ENCODE results near the gene CASP5.
"Not testable (repeated sequence)": the region's sequence is repeated elsewhere in the genome, so short reads cannot be mapped to it uniquely, and the experiment has no call there.

CASP5 gene

DNA sequence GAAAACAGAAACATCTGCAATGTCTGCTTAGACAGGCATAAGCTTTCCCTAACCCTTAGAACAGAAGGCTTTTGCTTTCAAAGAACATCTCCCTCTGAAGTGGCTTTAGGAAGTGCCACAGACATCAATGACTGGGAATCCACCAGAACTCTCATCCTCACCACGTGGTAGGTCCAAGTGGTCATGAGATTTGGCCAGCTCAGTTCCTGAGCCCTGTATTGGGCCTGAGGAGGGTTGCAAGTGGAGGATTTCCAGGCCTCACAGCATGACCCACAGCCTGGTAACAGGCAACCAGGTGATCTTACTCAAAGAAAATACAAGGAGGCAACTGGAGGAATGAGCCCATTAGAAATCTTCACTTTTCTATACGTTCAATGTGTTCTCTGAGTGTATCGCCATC, 10.4 kb upstream of the CASP5 start:
- DNase-seq: no peak

DNA sequence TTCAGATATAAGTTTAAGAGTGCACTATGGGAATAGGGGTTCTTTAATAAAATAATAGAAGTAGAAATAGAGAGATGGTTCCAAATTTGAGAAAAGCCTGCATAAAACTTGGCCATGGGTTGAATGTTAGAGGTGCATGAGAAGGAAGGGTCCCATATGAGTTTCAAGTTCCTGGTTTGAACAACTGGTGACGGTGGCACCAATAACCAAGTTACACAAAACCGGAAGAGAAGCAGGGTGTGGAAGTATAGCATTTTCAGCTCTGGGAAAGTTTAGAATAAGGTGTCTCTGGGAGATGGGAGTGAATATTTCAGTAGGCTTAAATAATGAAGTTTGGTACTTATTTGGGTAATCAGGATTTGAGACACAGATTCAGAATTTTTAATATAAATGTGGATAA, 9.5 kb upstream of the CASP5 start:
- no peak for DNase-seq

DNA sequence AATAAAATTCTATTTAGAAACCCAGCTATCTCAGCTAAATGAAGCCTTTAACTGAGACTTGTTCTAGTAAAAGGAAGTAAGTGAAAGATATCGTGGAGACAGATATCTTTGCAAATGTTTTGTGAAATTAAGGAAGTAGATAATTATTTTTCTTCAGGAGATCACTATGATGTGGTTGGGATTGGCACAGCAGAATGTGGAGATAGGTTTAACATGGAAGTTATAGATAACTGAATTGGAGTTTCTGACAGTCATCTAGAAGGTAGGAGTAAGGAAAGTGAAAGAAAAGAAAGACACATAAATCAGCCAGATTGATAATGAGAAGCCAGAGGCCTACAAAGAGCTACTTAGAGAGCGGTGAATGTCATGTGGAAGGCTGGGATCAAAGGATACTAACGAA, 4.7 kb upstream of the CASP5 start:
- DNase-seq: no peak

DNA sequence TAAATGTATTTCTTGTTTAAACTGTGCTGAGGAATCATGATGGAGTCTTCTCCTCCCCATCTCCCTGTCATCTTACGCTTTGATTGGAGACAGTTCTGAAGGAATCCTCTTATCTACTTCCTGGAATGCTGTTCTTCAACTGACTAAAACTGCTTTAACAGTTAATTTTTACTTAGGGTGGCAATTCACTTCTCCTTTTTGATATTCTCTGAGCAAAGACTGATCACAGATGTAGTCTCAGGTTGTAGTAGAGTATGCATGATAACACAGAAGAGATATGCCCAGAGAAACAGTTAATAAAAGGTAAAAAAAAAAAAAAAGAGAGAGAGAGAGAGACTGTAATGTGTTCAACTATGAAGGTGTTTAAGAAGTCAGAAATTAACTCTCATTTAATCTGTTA, 1.4 kb upstream of the CASP5 start:
- no peak for DNase-seq

DNA sequence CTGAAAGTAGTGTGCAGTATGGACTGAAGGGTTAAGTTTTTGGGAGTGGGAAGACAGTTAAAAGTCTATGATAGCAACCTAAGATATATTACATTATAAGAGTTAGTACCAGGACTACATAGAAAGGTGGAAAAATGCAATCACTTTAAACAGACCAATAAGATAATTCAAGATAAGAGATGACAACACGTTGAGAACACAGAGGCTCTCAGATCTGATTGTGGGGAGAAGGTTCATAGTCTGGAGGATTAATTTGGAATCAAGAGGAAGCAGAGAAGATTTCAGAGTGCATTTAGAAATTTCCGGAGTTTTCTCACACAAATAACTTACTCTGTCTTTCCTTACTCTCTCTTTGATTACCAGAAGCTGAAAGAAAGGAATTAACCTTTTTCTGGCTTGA, 441 bp downstream of the CASP5 start:
- DNase-seq: no peak

- no peak for DNase-seq
Measured at GRCh38 chr11:105007463-105007862, 15.5 kb downstream of the CASP5 start.

GRCh38 chr11:105005451-105005845, 17.5 kb downstream of the CASP5 start:
- no peak for DNase-seq

DNA sequence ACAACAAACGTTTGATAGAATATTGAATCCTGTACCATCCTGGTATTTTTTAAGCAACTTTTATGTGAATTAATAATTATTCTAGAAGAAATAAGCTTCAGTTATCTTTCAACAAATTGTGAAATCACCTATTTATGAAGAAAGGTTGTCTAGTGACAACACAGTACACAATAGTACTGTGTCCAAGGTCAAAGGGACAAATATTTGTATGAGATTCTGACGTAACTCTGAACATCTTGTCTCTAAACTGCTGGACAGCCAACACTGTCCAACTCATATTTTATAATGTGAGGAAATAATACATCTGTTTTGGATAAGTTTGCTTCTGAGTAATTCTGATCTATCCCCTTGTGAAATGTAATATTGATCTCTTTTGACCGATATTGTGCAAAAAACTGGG, 18.9 kb downstream of the CASP5 start:
- DNase-seq: no peak

GRCh38 chr11:105003151-105003550, 19.8 kb downstream of the CASP5 start:
- no peak for DNase-seq

GRCh38 chr11:105000797-105001196, 22.2 kb downstream of the CASP5 start:
- DNase-seq: peak; percentile 57

DNA sequence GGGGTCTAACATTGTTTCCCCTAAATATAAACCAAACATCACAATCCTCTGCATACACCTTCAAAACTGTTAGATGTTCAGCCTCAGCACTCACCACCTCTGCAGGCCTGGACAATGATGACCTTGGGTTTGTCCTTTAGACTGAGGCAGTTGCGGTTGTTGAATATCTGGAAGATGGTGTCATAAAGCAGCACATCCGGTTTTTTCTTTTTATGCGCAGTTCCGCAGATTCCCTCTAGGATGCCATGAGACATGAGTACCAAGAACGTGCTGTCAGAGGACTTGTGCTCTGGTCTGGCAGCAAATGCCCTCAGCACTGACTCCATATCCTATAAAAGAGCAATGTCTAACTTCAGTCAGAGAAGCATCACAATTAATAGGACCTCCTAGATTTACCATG, 22.8 kb downstream of the CASP5 start:
- no peak for DNase-seq

DNA sequence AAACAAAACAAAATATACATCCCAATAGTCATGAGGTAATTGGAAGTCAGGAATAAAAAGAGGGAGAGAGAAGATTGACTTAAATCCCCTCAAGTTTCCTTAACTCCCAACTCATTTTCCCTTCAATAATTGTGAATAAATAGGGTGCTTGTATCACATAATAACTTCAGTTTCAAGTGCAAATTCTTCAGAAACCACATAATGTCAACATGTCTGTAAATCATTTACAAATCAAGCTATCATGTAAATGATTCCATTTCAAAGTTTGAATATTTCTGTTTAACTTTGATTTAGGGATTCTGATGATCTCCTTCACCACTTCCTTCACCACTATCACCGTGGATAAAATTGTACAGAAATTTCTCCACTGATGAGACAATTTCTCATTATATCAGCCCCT, 23.2 kb downstream of the CASP5 start:
- no peak for DNase-seq

DNA sequence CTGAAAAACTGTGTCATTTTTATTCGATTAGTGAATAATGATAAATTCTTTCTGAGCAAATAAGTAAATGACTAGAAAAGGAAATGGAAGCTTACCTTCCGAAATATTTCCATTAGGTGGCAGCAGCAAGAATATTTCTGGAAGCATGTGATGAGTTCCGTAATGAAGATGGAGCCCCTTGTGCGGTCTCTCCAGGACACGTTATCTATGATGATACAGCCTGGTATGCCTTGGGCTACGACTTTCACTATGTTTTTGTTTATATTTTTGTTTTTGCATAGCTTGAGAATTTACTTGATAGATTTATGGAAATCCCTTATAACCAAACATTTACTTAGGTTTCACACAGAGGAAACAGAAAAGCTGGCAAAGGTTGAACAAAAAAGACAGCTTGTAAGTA, 25.7 kb downstream of the CASP5 start:
- no peak for DNase-seq

DNA sequence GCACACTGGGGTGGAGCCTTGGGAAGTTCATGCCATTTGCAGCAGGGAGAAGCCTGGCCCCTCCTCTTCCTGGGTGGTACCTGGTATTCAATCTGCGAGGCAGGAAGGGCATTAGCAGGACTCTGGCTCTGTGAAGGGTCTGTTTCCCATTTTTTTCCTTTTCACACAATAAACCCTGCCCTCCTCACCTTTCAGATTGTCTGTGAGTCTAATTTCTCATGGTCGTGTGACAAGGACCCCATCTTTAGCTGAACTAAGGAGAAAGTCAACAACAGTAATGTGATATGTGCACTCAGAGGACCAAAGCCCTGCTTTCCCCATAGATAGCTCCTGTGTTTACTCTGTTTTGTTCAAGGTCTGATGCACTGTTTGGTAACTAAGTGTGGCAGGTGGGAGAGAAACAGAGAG, 28.0 kb downstream of the CASP5 start:
- no peak for DNase-seq

- no peak for DNase-seq
Measured at GRCh38 chr11:104992781-104993180, 30.2 kb downstream of the CASP5 start.

- no peak for DNase-seq
Measured at GRCh38 chr11:104991994-104992393, 31.0 kb downstream of the CASP5 start.

- no peak for DNase-seq
Measured at GRCh38 chr11:104984808-104985207, 38.2 kb downstream of the CASP5 start.

DNA sequence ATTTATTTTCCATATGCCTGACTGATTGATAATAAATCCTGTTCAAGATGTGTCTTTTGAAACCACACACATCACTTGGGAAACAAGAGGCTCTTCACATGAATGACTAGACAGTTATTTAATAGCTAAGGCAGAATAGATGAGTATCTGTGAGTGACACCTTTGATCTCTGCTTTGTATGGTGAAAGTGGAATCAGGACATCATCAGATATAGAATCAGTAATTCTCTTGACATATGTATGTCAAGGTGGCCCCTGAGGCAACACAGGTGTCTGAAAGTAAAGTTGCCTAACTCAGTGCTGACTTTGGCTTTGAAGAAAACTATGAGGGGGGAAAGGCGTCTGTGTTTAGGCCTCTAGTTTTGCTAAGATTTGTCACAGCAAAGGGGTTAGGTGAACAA, 43.1 kb downstream of the CASP5 start:
- no peak for DNase-seq

DNA sequence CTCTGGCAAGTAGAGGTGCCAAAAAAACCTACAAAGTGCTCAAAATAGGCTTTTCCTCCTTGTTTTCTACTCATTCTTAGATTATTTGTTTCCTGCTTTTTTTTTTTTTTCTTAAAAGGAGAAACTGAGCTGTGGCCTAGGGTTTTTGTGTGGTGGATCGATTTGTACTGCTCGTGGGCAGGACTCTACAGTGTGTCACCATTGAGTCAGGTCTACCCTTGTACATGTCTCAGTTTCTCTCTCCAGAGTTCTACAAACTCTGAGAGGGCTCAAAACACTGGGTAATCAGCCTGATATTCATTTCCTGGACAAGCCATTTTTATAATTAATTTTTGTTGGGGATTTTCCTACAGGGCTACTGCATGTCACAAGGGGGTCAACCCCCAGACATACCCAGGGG, 49.4 kb downstream of the CASP5 start:
- no peak for DNase-seq

GRCh38 chr11:104972924-104973323, 50.0 kb downstream of the CASP5 start:
- DNase-seq: not testable (repeated sequence)

DNA sequence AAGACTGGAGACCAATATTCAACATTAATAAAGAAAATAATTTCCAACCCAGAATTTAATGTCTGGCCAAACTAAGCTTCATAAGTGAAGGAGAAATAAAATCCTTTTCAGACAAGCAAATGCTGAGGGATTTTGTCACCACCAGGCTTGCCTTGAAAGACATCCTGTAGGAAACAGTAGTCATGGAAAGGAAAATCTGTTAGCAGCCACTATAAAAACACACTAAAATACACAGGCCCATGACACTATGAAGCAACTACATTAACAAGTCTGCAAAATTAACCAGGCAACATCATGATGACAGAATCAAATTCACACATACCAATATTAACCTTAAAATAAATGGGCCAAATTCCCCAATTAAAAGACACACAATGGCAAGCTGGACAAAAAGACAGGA, 52.2 kb downstream of the CASP5 start:
- DNase-seq: no peak

GRCh38 chr11:104968856-104969776, 53.9 kb downstream of the CASP5 start:
- no peak for DNase-seq

DNA sequence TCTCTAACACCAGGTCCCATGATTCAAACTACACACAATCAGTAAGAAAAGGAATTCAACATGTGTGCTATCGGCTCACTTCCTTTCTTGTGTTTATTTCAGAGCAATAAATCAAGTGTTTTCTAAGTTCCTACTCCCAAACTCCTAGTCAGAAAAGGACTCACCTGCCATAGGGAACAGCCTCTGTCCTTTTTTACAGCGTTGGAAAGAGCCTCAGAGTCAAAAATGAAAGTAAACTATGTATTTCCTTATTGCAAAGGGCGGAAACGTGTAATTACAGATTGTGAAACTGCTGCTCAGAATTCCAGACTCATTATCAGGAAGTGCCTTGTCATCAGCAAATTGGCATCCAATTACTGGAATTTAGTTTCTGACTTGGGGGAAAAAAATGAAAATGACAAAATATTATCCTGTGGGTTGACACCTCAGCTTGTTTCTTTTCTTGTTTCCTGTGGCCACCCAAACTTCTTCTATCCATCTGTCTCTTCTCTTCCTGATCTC, 54.6 kb downstream of the CASP5 start, which contains the start of gene CASP4:
Gene CASP4 (minus strand): TSS at position 220 of the 501 bp plus-strand sequence. CDS start 49 bp downstream, at position 171.
- DNase-seq: no peak

DNA sequence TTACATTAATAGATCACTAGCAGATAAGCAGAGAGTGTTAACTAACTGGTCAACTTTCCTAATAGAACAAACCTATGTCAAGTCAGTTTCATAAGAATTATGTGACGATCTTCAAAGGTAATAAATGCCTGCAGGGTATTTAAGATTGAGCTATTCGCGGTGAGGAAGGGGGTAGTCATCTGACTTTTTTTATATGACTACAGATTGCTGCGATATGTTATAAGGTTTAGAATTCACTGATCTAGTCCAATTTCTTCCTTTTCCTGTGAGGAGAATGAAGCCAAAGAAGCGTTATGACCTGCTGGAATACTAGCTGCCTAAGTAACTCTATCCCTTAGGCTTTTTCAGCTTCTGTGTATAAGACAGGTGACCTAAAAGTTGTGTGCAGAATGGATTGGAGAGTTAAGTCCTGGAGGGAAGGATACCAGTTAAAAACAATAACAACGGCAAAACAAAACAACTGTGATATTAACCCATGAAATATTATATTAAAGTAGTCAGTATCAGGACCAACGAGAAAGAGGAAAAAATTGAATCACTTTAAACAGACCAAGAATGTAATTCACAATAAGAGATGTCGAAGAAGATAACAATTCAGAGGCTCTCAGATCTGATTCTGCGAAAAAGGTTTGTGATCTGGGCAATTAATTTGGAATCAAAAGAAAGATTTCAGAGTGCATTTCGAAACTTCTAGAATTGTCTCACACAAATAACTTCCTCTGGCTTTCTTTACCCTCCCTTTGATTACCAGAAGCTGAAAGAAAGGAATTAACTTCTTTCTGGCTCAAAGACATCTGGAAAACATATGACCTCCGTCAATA, 55.2 kb downstream of the CASP5 start:
- no peak for DNase-seq
